Measurements from ENCODE around the gene CXCR4.

- TF ChIP-seq, protein P1, sequence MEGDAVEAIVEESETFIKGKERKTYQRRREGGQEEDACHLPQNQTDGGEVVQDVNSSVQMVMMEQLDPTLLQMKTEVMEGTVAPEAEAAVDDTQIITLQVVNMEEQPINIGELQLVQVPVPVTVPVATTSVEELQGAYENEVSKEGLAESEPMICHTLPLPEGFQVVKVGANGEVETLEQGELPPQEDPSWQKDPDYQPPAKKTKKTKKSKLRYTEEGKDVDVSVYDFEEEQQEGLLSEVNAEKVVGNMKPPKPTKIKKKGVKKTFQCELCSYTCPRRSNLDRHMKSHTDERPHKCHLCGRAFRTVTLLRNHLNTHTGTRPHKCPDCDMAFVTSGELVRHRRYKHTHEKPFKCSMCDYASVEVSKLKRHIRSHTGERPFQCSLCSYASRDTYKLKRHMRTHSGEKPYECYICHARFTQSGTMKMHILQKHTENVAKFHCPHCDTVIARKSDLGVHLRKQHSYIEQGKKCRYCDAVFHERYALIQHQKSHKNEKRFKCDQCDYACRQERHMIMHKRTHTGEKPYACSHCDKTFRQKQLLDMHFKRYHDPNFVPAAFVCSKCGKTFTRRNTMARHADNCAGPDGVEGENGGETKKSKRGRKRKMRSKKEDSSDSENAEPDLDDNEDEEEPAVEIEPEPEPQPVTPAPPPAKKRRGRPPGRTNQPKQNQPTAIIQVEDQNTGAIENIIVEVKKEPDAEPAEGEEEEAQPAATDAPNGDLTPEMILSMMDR (conservative IDR thresholded peaks at IDR 0.05 in 1 of 2, IDR thresholded peaks at IDR 0.05 in 1 of 2; ENCODE audit: extremely low read depth in 1 of 2, insufficient read depth in 1 of 2, low read depth in 1 of 2, low read length in 2 of 2), result no peak
- TF ChIP-seq EZH2 (IDR thresholded peaks at IDR 0.05; ENCODE audit: borderline replicate concordance, low read length), result no peak
Observed at GRCh38 chr2:136112317-136113208, 5.4 kb downstream of the CXCR4 start.
